GM23338 (cell line): ENCODE results near the gene CRISP3. TPM values are rescaled to one million over a fixed set of nuclear protein-coding genes. Genes with fewer than 3 reads are reported as not detected.

Experiments
- ATAC-seq: fragments of 200-7000 bp; cut with Tn5 transposase; 3 replicates; pipeline ENCODE4 v1.9.1; 2020
- DNase-seq: peaks from one replicate; pipeline ENCODE4 v3.0.0-alpha.2; 2015; ENCODE audit warnings: low spot score
- H2AFZ ChIP-seq: fragments of 200-600 bp; sonication (generic); 2 replicates; pipeline ENCODE4 v1.8.0; 2016; ENCODE audit warnings: antibody characterized with exemption, mild to moderate bottlenecking, moderate library complexity
- H3F3A ChIP-seq: fragments of 200-600 bp; sonication (generic); replicated peaks from 2 replicates; pipeline ENCODE4 v1.8.0; 2017; ENCODE audit warnings: antibody characterized with exemption, mixed run types, low read depth
- H3K27ac ChIP-seq: fragments of 200-600 bp; sonication (generic); 2 replicates; pipeline ENCODE4 v1.6.1; 2016; ENCODE audit warnings: low read depth
- H3K27me3 ChIP-seq: fragments of 200-600 bp; sonication (generic); 2 replicates; pipeline ENCODE4 v1.8.0; 2016; ENCODE audit warnings: mild to moderate bottlenecking, mixed run types, moderate library complexity; ENCODE audit not compliant: insufficient read depth
- H3K36me3 ChIP-seq: fragments of 200-600 bp; sonication (generic); 2 replicates; pipeline ENCODE4 v1.8.0; 2016; ENCODE audit warnings: mild to moderate bottlenecking; ENCODE audit not compliant: insufficient read depth
- H3K4me1 ChIP-seq: fragments of 200-600 bp; sonication (generic); 2 replicates; pipeline ENCODE4 v1.8.0; 2016; ENCODE audit warnings: mild to moderate bottlenecking, moderate library complexity; ENCODE audit not compliant: insufficient read depth
- H3K4me2 ChIP-seq: fragments of 200-600 bp; sonication (generic); 2 replicates; pipeline ENCODE4 v1.7.1; 2017; ENCODE audit warnings: mixed run types
- H3K4me3 ChIP-seq: fragments of 200-600 bp; sonication (generic); 2 replicates; pipeline ENCODE4 v1.6.1; 2016; ENCODE audit warnings: mixed run types
- H3K79me2 ChIP-seq: fragments of 200-600 bp; sonication (generic); replicated peaks from 2 replicates; pipeline ENCODE4 v1.8.0; 2017; ENCODE audit warnings: mild to moderate bottlenecking; ENCODE audit not compliant: insufficient read depth
- H3K9me2 ChIP-seq: fragments of 200-600 bp; sonication (generic); 2 replicates; pipeline ENCODE4 v1.8.0; 2017; ENCODE audit not compliant: insufficient read depth
- H4K20me1 ChIP-seq: fragments of 200-600 bp; sonication (generic); replicated peaks from 2 replicates; pipeline ENCODE4 v1.8.0; 2017; ENCODE audit warnings: mild to moderate bottlenecking; ENCODE audit not compliant: insufficient read depth
- H3K27ac Mint-ChIP-seq: 2 replicates; pipeline ENCODE4 v1.8.0; 2020; ENCODE audit warnings: inconsistent platforms, mild to moderate bottlenecking, moderate library complexity, mixed read lengths
- H3K27me3 Mint-ChIP-seq: 3 replicates; pipeline ENCODE4 v1.8.0; 2022; ENCODE audit warnings: low read depth, mild to moderate bottlenecking, moderate library complexity, mixed read lengths, inconsistent platforms; ENCODE audit not compliant: insufficient read depth, poor library complexity
- H3K36me3 Mint-ChIP-seq: 3 replicates; pipeline ENCODE4 v1.8.0; 2021; ENCODE audit warnings: low read depth, mild to moderate bottlenecking, inconsistent platforms, moderate library complexity, mixed read lengths
- H3K4me1 Mint-ChIP-seq: 3 replicates; pipeline ENCODE4 v1.8.0; 2020; ENCODE audit warnings: mild to moderate bottlenecking, inconsistent platforms, mixed read lengths
- H3K4me3 Mint-ChIP-seq: 3 replicates; pipeline ENCODE4 v1.8.0; 2021; ENCODE audit warnings: moderate library complexity, mild to moderate bottlenecking, inconsistent platforms, mixed read lengths
- H3K9me3 Mint-ChIP-seq: 3 replicates; pipeline ENCODE4 v1.8.0; 2020; ENCODE audit warnings: moderate library complexity, mild to moderate bottlenecking, inconsistent platforms, mixed read lengths
- CREB1 ChIP-seq: fragments of 250-450 bp; sonication (Bioruptor Pico); IDR thresholded peaks from 2 replicates; pipeline ENCODE4 v1.5.0; 2020; ENCODE audit warnings: low read depth, mild to moderate bottlenecking, moderate library complexity
- EZH2 ChIP-seq: fragments of 200-600 bp; sonication (generic); IDR thresholded peaks from one replicate; pipeline ENCODE4 v1.8.0; 2017; ENCODE audit warnings: antibody characterized with exemption, mild to moderate bottlenecking, low read depth; ENCODE audit not compliant: unreplicated experiment
- EZH2phosphoT487 ChIP-seq: fragments of 200-600 bp; sonication (generic); IDR thresholded peaks from one replicate; pipeline ENCODE4 v1.8.1; 2018; ENCODE audit warnings: antibody characterized with exemption; ENCODE audit not compliant: unreplicated experiment
- JUNB ChIP-seq: IDR thresholded peaks from one replicate; pipeline ENCODE4 v1.6.1; 2016; ENCODE audit warnings: antibody characterized with exemption; ENCODE audit not compliant: unreplicated experiment
- NANOG ChIP-seq: IDR thresholded peaks from 2 replicates; pipeline ENCODE4 v1.6.1; 2016; ENCODE audit warnings: antibody characterized with exemption, borderline replicate concordance
- POLR2AphosphoS5 ChIP-seq: IDR thresholded peaks from 2 replicates; pipeline ENCODE4 v1.6.1; 2016; ENCODE audit warnings: antibody characterized with exemption, low read depth
- STAT1 ChIP-seq: IDR thresholded peaks from one replicate; pipeline ENCODE4 v1.6.1; 2016; ENCODE audit warnings: antibody characterized with exemption; ENCODE audit not compliant: unreplicated experiment
- ZNF114 ChIP-seq: fragments of 250-450 bp; sonication (Bioruptor Pico); IDR thresholded peaks from 2 replicates; pipeline ENCODE4 v1.5.0; 2020; ENCODE audit warnings: mild to moderate bottlenecking, moderate library complexity
- ZNF331 ChIP-seq: fragments of 250-450 bp; sonication (Bioruptor Pico); IDR thresholded peaks from 2 replicates; pipeline ENCODE4 v1.5.0; 2020; ENCODE audit warnings: low read depth, mild to moderate bottlenecking, moderate library complexity
- polyA plus RNA-seq: library from polyadenylated mRNA; unstranded; fragments of >200 nt; fragmentation: Nextera tagmentation; extraction: Ambion mirVana; gene quantifications from 2 replicates; pipeline ENCODE4 v1.2.1, GENCODE V29; 2016
- total RNA-seq: library from RNA; depleted of rRNA; stranded (reverse); fragments of >200 nt; shearing (Covaris generic); gene quantifications from 2 replicates; pipeline ENCODE4 v1.2.3, GENCODE V29; 2014
- TF ChIP-seq, protein P1 (sequence below): IDR thresholded peaks from one replicate; pipeline ENCODE4 v1.6.1; 2018; ENCODE audit warnings: antibody characterized with exemption; ENCODE audit not compliant: unreplicated experiment
- TF ChIP-seq, protein P2 (sequence below), 2 experiments: fragments of 200-600 bp in 1 of 2; sonication (generic) in 1 of 2; conservative IDR thresholded peaks; 2 replicates each; pipeline versions ENCODE4 v1.5.1 to v1.6.1; 2016 to 2017; ENCODE audit warnings: antibody characterized with exemption in 2 of 2, low read depth in 2 of 2, mild to moderate bottlenecking in 2 of 2, moderate library complexity in 1 of 2
- TF ChIP-seq, protein P3 (sequence below): fragments of 250-450 bp; sonication (Bioruptor Pico); IDR thresholded peaks from 2 replicates; pipeline ENCODE4 v1.5.0; 2020; ENCODE audit warnings: mild to moderate bottlenecking, moderate library complexity
- TF ChIP-seq, protein P4 (sequence below): IDR thresholded peaks from 2 replicates; pipeline ENCODE4 v1.6.1; 2016; ENCODE audit warnings: antibody characterized with exemption

CRISP3 gene
- total and polyA plus RNA-seq, 2 experiments from 2014 or later = not detected

DNA sequence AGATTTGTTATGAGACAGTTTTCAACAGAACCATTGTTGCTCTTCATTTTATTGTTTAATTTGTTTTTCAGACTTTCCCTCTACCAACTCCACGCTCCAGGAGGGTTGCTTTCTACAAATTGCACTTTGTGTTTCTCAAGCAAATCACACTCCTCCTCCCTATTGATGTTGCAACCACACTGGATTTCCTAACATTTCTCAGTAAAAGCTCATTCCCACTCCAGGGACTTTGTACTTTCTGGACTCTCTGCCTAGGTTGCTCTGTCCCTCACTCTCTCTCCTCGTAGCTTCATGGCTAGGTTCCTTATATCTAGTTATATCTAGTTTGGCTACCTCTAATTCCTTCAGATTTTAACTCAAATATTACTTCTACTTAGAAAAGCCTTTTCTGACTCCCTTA, 22.6 kb upstream of the CRISP3 start:
- ATAC-seq (no peak), DNase-seq (no peak)
- H3K4me3 ChIP-seq = no peak overlapping the region
- no peak overlapping the region for H2AFZ ChIP-seq
- H3K79me2 ChIP-seq = no peaks in the 10 kb centered on the region
- no peaks in the 10 kb centered on the region for H3F3A ChIP-seq
- no peak overlapping the region for H3K4me2 ChIP-seq
- no peak for TF ChIP-seq CREB1 (CRISPR knock-in tag)
- no peak for TF ChIP-seq EZH2phosphoT487
- no peak for TF ChIP-seq STAT1
- TF ChIP-seq POLR2AphosphoS5 = no peak
- TF ChIP-seq, protein P1, sequence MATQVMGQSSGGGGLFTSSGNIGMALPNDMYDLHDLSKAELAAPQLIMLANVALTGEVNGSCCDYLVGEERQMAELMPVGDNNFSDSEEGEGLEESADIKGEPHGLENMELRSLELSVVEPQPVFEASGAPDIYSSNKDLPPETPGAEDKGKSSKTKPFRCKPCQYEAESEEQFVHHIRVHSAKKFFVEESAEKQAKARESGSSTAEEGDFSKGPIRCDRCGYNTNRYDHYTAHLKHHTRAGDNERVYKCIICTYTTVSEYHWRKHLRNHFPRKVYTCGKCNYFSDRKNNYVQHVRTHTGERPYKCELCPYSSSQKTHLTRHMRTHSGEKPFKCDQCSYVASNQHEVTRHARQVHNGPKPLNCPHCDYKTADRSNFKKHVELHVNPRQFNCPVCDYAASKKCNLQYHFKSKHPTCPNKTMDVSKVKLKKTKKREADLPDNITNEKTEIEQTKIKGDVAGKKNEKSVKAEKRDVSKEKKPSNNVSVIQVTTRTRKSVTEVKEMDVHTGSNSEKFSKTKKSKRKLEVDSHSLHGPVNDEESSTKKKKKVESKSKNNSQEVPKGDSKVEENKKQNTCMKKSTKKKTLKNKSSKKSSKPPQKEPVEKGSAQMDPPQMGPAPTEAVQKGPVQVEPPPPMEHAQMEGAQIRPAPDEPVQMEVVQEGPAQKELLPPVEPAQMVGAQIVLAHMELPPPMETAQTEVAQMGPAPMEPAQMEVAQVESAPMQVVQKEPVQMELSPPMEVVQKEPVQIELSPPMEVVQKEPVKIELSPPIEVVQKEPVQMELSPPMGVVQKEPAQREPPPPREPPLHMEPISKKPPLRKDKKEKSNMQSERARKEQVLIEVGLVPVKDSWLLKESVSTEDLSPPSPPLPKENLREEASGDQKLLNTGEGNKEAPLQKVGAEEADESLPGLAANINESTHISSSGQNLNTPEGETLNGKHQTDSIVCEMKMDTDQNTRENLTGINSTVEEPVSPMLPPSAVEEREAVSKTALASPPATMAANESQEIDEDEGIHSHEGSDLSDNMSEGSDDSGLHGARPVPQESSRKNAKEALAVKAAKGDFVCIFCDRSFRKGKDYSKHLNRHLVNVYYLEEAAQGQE = no peak
- TF ChIP-seq ZNF331 (CRISPR knock-in tag) = no peak
- TF ChIP-seq ZNF114 (CRISPR knock-in tag) = no peak
- TF ChIP-seq, protein P2, sequence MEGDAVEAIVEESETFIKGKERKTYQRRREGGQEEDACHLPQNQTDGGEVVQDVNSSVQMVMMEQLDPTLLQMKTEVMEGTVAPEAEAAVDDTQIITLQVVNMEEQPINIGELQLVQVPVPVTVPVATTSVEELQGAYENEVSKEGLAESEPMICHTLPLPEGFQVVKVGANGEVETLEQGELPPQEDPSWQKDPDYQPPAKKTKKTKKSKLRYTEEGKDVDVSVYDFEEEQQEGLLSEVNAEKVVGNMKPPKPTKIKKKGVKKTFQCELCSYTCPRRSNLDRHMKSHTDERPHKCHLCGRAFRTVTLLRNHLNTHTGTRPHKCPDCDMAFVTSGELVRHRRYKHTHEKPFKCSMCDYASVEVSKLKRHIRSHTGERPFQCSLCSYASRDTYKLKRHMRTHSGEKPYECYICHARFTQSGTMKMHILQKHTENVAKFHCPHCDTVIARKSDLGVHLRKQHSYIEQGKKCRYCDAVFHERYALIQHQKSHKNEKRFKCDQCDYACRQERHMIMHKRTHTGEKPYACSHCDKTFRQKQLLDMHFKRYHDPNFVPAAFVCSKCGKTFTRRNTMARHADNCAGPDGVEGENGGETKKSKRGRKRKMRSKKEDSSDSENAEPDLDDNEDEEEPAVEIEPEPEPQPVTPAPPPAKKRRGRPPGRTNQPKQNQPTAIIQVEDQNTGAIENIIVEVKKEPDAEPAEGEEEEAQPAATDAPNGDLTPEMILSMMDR (conservative IDR thresholded peaks at IDR 0.05; ENCODE audit: low read depth in 2 of 2) = no peak
- TF ChIP-seq, protein P3, sequence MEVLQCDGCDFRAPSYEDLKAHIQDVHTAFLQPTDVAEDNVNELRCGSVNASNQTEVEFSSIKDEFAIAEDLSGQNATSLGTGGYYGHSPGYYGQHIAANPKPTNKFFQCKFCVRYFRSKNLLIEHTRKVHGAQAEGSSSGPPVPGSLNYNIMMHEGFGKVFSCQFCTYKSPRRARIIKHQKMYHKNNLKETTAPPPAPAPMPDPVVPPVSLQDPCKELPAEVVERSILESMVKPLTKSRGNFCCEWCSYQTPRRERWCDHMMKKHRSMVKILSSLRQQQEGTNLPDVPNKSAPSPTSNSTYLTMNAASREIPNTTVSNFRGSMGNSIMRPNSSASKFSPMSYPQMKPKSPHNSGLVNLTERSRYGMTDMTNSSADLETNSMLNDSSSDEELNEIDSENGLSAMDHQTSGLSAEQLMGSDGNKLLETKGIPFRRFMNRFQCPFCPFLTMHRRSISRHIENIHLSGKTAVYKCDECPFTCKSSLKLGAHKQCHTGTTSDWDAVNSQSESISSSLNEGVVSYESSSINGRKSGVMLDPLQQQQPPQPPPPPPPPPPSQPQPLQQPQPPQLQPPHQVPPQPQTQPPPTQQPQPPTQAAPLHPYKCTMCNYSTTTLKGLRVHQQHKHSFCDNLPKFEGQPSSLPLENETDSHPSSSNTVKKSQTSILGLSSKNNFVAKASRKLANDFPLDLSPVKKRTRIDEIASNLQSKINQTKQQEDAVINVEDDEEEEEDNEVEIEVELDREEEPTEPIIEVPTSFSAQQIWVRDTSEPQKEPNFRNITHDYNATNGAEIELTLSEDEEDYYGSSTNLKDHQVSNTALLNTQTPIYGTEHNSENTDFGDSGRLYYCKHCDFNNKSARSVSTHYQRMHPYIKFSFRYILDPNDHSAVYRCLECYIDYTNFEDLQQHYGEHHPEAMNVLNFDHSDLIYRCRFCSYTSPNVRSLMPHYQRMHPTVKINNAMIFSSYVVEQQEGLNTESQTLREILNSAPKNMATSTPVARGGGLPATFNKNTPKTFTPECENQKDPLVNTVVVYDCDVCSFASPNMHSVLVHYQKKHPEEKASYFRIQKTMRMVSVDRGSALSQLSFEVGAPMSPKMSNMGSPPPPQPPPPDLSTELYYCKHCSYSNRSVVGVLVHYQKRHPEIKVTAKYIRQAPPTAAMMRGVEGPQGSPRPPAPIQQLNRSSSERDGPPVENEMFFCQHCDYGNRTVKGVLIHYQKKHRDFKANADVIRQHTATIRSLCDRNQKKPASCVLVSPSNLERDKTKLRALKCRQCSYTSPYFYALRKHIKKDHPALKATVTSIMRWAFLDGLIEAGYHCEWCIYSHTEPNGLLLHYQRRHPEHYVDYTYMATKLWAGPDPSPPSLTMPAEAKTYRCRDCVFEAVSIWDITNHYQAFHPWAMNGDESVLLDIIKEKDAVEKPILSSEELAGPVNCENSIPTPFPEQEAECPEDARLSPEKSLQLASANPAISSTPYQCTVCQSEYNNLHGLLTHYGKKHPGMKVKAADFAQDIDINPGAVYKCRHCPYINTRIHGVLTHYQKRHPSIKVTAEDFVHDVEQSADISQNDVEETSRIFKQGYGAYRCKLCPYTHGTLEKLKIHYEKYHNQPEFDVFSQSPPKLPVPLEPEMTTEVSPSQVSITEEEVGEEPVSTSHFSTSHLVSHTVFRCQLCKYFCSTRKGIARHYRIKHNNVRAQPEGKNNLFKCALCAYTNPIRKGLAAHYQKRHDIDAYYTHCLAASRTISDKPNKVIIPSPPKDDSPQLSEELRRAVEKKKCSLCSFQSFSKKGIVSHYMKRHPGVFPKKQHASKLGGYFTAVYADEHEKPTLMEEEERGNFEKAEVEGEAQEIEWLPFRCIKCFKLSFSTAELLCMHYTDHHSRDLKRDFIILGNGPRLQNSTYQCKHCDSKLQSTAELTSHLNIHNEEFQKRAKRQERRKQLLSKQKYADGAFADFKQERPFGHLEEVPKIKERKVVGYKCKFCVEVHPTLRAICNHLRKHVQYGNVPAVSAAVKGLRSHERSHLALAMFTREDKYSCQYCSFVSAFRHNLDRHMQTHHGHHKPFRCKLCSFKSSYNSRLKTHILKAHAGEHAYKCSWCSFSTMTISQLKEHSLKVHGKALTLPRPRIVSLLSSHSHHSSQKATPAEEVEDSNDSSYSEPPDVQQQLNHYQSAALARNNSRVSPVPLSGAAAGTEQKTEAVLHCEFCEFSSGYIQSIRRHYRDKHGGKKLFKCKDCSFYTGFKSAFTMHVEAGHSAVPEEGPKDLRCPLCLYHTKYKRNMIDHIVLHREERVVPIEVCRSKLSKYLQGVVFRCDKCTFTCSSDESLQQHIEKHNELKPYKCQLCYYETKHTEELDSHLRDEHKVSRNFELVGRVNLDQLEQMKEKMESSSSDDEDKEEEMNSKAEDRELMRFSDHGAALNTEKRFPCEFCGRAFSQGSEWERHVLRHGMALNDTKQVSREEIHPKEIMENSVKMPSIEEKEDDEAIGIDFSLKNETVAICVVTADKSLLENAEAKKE = no peak
- no peak for TF ChIP-seq JUNB
- TF ChIP-seq NANOG = no peak
- TF ChIP-seq, protein P4, sequence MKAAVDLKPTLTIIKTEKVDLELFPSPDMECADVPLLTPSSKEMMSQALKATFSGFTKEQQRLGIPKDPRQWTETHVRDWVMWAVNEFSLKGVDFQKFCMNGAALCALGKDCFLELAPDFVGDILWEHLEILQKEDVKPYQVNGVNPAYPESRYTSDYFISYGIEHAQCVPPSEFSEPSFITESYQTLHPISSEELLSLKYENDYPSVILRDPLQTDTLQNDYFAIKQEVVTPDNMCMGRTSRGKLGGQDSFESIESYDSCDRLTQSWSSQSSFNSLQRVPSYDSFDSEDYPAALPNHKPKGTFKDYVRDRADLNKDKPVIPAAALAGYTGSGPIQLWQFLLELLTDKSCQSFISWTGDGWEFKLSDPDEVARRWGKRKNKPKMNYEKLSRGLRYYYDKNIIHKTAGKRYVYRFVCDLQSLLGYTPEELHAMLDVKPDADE = no peak
- no peak for TF ChIP-seq EZH2
- H3K27me3 ChIP-seq = no peaks in the 10 kb centered on the region
- Mint-ChIP-seq H3K4me1 (no peaks in the 10 kb centered on the region), H3K27me3 (no peaks in the 10 kb centered on the region), H3K36me3 (no peaks in the 10 kb centered on the region), H3K27ac (no peak overlapping the region), H3K4me3 (no peak overlapping the region), H3K9me3 (peaks cover 5% of the 10 kb centered on the region; the same call in 2 of the 3 replicates)
- H3K4me1 ChIP-seq = no peaks in the 10 kb centered on the region
- no peak overlapping the region for H3K27ac ChIP-seq
- H3K9me2 ChIP-seq = no peaks in the 10 kb centered on the region
- no peaks in the 10 kb centered on the region for H3K36me3 ChIP-seq
- H4K20me1 ChIP-seq = no peaks in the 10 kb centered on the region; the same call in 1 of the 2 replicates
